ENCODE results near the gene RIC3.

GRCh38 chr11:8186429-8186828 is 17.6 kb upstream of the RIC3 start:
- no peak for TF ChIP-seq POLR2A (IDR thresholded peaks at IDR 0.05)
- no peak for TF ChIP-seq CTCF (IDR thresholded peaks at IDR 0.05 in 4 of 5, conservative IDR thresholded peaks at IDR 0.05 in 1 of 5)

Data from gastrocnemius medialis (tissue), 4 donors.